ENCODE results near the gene POLA2.

DNA sequence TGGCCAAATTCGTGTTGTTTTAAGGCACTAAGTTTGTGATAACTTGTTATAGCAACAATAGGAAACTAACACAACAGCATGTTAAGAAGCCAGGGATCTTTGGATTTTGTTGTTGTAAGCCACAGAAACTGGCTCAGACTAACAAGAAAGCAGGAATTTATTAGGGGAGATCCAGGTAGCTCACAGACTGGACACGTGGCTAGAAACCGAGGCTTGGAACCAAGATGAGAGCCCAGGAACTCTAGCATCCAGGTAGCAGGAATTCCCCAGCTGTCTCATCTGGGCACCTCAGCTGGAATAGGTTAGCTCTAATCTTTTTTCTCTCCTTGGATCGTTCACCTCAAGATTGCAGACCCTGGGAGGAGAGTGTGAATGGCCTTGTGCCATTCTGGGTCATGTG is 24.9 kb downstream of the POLA2 start:
- no peak for TF ChIP-seq BCOR (IDR thresholded peaks at IDR 0.05)
- TF ChIP-seq ZNF133 (CRISPR knock-in tag; IDR thresholded peaks at IDR 0.05): no peak
- no peak for TF ChIP-seq HDAC2 (IDR thresholded peaks at IDR 0.05)
- no peak for TF ChIP-seq SREBF2 (CRISPR knock-in tag; IDR thresholded peaks at IDR 0.05)
- no peak for TF ChIP-seq MXD1 (CRISPR knock-in tag; IDR thresholded peaks at IDR 0.05; ENCODE audit: borderline replicate concordance, poor library complexity, severe bottlenecking)
- TF ChIP-seq HDAC1 (IDR thresholded peaks at IDR 0.05): no peak
- TF ChIP-seq RFX5 (IDR thresholded peaks at IDR 0.05; ENCODE audit: low read depth, low read length): no peak
- no peak for TF ChIP-seq MYC (IDR thresholded peaks at IDR 0.05; ENCODE audit: low read depth, low read length)
- TF ChIP-seq MYC (CRISPR knock-in tag; IDR thresholded peaks at IDR 0.05; ENCODE audit: borderline replicate concordance, low read depth): no peak
- TF ChIP-seq FIP1L1 (IDR thresholded peaks at IDR 0.05; ENCODE audit: low read depth, low read length, poor library complexity, severe bottlenecking): no peak
